Type B pancreatic cell (in vitro differentiated cells): ENCODE results near the gene MGAT4A. TPM values are rescaled to one million over a fixed set of nuclear protein-coding genes. Genes with fewer than 3 reads are reported as not detected.

ENCODE experiments used
- DNase-seq: peaks from one replicate; pipeline ENCODE4 v3.0.0; 2021; ENCODE audit warnings: mixed read lengths; ENCODE audit not compliant: unreplicated experiment; ENCODE audit errors: extremely low spot score
- H3K27ac Mint-ChIP-seq: 2 replicates; pipeline ENCODE4 v1.8.0; 2021; ENCODE audit warnings: mild to moderate bottlenecking, mixed read lengths
- H3K27me3 Mint-ChIP-seq: 2 replicates; pipeline ENCODE4 v1.8.0; 2021; ENCODE audit warnings: mixed read lengths
- H3K36me3 Mint-ChIP-seq: 2 replicates; pipeline ENCODE4 v1.8.0; 2021; ENCODE audit warnings: mixed read lengths
- H3K4me1 Mint-ChIP-seq: one replicate; pipeline ENCODE4 v1.8.0; 2021; ENCODE audit warnings: mixed read lengths; ENCODE audit not compliant: unreplicated experiment
- H3K4me3 Mint-ChIP-seq: 2 replicates; pipeline ENCODE4 v1.8.0; 2021; ENCODE audit warnings: mild to moderate bottlenecking, mixed read lengths
- H3K9me3 Mint-ChIP-seq: 2 replicates; pipeline ENCODE4 v1.8.0; 2021; ENCODE audit warnings: mixed read lengths
- total RNA-seq: library from RNA; stranded (reverse); gene quantifications from 2 replicates; pipeline ENCODE4 v1.2.1, GENCODE V29; 2021; ENCODE audit warnings: low replicate concordance
- TF ChIP-seq, protein P1 (sequence below): fragments of 200-600 bp; sonication (generic); conservative IDR thresholded peaks from 2 replicates; pipeline ENCODE4 v1.5.0; 2021; ENCODE audit warnings: antibody characterized with exemption, mild to moderate bottlenecking

MGAT4A gene
- total RNA-seq, 1 donor from 2014 or later, result 32.5 TPM

DNA sequence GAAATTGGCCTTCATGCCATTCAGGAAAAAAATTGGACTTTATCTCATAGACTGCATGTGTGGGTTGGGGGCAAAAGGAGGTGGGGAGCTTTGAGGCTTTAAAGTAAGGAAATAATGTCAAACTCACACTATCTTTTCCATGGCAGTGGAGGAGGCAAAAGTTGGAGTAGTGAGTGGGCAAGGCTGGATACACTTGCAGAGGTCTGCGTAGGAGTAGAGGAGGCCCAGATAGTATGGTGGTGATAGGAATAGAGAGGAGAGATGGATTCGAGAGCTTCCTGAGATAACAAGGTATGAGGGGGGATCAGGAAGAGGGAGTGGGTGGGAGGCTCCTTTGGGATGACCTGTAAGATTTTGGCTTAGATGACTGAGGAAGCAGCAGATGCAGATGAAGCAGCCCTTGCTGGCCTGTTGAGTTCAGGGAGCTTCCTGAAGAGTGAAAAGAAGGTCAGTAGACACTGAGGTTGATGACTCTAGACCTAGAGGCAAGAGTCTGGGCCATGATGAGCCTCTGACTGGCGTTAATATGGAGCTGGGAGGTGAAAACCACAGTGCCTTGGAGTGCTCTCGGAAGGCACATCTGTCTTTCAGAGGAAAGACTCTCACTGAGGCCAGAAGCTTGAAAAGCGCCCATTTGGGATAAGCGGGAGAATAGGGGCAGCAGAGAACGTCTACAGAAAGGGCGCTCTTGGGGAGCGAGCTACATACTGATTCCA lies 116.8 kb downstream of the MGAT4A start:
- no peak overlapping the region for H3K4me3 Mint-ChIP-seq
- DNase-seq, result no peak
- H3K36me3 Mint-ChIP-seq, result peaks cover 42% of the 10 kb centered on the region
- H3K27me3 Mint-ChIP-seq, result no peaks in the 10 kb centered on the region
- no peak overlapping the region for H3K27ac Mint-ChIP-seq
- TF ChIP-seq, protein P1, sequence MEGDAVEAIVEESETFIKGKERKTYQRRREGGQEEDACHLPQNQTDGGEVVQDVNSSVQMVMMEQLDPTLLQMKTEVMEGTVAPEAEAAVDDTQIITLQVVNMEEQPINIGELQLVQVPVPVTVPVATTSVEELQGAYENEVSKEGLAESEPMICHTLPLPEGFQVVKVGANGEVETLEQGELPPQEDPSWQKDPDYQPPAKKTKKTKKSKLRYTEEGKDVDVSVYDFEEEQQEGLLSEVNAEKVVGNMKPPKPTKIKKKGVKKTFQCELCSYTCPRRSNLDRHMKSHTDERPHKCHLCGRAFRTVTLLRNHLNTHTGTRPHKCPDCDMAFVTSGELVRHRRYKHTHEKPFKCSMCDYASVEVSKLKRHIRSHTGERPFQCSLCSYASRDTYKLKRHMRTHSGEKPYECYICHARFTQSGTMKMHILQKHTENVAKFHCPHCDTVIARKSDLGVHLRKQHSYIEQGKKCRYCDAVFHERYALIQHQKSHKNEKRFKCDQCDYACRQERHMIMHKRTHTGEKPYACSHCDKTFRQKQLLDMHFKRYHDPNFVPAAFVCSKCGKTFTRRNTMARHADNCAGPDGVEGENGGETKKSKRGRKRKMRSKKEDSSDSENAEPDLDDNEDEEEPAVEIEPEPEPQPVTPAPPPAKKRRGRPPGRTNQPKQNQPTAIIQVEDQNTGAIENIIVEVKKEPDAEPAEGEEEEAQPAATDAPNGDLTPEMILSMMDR, result no peak
- no peaks in the 10 kb centered on the region for H3K9me3 Mint-ChIP-seq
- H3K4me1 Mint-ChIP-seq, result peaks cover 19% of the 10 kb centered on the region

DNA sequence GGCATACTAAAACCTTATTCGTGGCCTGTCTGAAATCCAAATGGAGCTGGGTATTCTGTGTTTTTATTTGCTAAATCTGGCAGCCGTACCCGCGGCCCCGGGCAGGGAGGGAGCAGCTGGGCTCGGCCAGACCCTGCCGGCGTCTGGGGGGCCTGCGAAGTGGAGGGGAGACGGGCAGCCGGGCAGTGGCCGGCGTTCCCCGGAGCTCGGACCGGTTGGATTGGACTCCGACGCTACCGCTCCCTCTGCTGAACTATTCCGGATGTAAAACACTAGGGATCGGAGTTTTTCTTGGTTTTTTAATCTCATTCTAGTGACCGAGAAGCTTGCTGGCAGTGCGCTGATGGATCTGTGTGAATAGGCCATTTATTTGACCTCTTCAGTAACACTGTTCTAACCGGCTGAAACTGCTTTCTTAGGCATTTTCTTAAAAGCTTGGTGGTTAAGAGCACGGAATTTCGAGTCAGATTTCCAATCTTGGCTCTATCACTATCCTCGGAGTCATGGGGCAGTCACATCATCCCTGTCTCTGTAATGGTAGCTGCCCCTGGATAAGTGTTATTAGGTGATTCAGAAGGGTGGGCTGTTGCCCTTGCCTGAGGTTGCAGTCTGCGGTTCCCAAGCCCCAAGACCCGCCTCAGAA lies 121.8 kb downstream of the MGAT4A start:
- H3K36me3 Mint-ChIP-seq, result peaks cover 23% of the 10 kb centered on the region
- H3K9me3 Mint-ChIP-seq, result no peaks in the 10 kb centered on the region
- H3K27me3 Mint-ChIP-seq, result no peaks in the 10 kb centered on the region
- DNase-seq, result no peak
- H3K4me1 Mint-ChIP-seq, result peaks cover 42% of the 10 kb centered on the region
- peak overlapping the region; percentile 92 for H3K27ac Mint-ChIP-seq
- H3K4me3 Mint-ChIP-seq, result peak overlapping the region; percentile 92
- TF ChIP-seq, protein P1, result no peak

DNA sequence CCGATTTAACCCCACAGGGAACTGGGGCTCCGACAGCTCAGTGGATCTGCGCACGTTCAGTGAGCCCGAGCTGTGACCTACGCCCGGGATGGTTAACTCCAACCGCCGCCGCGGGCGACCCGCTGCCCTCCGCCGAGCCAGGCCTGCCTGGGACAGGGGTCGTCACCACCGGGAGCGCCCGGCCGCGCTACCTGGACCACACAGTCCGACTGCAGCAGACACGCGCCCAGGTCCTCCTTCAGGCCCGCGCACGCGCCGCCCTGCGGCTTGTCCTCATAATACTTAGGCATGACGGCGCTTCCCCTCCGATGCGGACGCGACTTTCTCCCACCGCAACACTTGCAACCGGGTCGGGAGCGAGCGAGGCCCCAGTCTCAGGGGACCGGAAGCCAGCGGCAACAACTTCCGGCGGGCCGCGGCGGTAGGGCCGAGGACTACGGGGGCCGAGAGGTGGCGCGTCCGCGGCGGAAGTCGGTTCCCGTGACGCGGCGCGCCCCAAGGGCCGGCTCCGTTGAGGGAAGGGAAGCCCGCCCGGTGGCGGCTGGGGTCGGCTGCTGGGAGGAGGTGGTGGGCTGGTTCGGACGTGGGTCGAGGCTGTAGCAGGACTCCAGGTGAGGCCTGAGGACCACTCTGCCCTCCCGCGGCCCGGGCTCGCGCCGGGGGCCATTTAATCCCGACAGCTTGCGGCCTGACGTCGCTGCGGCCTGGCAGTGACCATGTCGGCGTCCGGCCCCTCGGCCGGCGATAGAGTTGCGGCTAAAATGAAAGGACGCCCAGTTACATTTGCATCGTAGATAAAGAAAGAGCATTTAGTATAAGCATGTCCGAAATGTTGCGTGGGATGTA lies 122.6 kb downstream of the MGAT4A start, which contains the start of the genes COA5 and UNC50:
TSS of gene COA5 (minus strand) at position 397 of the 846 bp plus-strand sequence. CDS start at position 290, 107 bp downstream.
TSS of gene UNC50 (plus strand) at position 474 of the 846 bp plus-strand sequence. CDS start 1,171 bp downstream, outside the sequence.
- no peaks in the 10 kb centered on the region for H3K9me3 Mint-ChIP-seq
- TF ChIP-seq, protein P1, result peak; percentile 30
- H3K27ac Mint-ChIP-seq, result peak within 1 kb of the TSS; percentile 92
- H3K36me3 Mint-ChIP-seq, result peaks cover 19% of the 10 kb centered on the region
- peak; percentile 91 for DNase-seq
- peak within 1 kb of the TSS; percentile 92 for H3K4me3 Mint-ChIP-seq
- no peaks in the 10 kb centered on the region for H3K27me3 Mint-ChIP-seq
- peaks cover 42% of the 10 kb centered on the region for H3K4me1 Mint-ChIP-seq

DNA sequence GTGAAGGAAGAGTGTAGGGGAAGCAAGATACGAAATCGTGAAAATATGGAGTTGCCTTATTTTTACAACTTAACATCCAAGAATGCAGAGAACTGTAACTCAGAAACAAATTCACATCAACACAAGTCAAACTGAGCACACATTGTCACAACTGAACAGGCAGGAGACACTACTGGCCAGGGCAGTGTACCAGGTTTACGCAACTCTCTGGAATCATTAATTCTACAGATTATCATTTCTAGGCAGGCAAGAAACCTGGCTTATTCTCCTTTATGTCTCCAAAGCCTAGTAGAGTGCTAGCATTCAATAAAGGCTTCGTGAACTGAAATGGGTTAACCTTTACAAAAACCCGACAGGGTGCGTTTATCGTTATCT lies 123.2 kb downstream of the MGAT4A start:
- Mint-ChIP-seq H3K27ac (peak overlapping the region; percentile 92), H3K4me1 (peaks cover 42% of the 10 kb centered on the region), H3K9me3 (no peaks in the 10 kb centered on the region), H3K27me3 (no peaks in the 10 kb centered on the region), H3K4me3 (peak overlapping the region; percentile 92), H3K36me3 (peaks cover 16% of the 10 kb centered on the region)
- DNase-seq, result no peak
- TF ChIP-seq, protein P1, result no peak

DNA sequence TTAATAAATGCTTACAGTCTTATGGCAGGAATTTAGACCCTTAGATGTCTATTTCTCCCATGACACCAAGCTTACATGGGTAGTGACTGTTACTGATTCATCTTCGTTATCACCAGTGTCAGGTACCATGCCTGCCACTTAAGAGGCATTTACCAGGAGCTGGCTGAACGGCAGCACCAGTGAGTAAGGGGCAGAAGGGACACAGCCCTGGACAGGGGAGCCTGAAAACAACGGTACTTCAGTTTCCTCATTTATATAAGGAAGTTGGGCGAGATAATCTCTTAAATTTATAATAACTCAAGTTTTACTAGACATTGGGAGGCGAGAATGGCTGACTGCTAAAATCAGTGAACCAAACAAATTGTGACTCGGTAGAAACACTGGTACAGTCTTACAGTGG lies 123.8 kb downstream of the MGAT4A start:
- no peaks in the 10 kb centered on the region for H3K9me3 Mint-ChIP-seq
- no peaks in the 10 kb centered on the region for H3K27me3 Mint-ChIP-seq
- TF ChIP-seq, protein P1, result no peak
- no peak for DNase-seq
- peak overlapping the region; percentile 92 for H3K4me3 Mint-ChIP-seq
- peaks cover 16% of the 10 kb centered on the region for H3K36me3 Mint-ChIP-seq
- H3K4me1 Mint-ChIP-seq, result peaks cover 42% of the 10 kb centered on the region
- H3K27ac Mint-ChIP-seq, result peak overlapping the region; percentile 92
